ENCODE measurements around the gene TMCO4. TPM values are rescaled to one million over a fixed set of nuclear protein-coding genes. Genes with fewer than 3 reads are reported as not detected.
"Not testable (repeated sequence)": the region's sequence is repeated elsewhere in the genome, so short reads cannot be mapped to it uniquely, and the experiment has no call there.

Gene TMCO4
- total RNA-seq, 1 donor from 2014 or later: 0.31 TPM

DNA sequence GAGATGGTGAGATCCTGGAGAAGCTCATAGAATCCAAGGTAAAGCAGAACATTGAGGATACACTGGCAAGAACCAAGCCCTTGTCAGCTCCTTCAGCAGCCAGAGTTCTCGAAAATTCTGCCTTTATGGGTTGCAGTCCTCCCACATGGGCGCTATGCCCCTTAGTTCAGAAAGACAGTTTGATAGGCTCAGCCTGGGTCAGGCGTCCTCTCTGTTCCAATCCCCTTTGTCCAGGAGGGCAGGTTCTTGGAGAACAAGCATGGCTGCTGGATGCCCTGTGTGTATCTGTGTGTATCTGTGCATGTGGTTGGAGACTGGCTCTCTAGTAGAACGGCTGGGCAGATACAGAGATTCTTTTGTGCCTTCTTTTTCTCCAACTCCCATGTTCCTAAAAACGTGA, 163.7 kb downstream of the TMCO4 start:
- DNase-seq: no peak

DNA sequence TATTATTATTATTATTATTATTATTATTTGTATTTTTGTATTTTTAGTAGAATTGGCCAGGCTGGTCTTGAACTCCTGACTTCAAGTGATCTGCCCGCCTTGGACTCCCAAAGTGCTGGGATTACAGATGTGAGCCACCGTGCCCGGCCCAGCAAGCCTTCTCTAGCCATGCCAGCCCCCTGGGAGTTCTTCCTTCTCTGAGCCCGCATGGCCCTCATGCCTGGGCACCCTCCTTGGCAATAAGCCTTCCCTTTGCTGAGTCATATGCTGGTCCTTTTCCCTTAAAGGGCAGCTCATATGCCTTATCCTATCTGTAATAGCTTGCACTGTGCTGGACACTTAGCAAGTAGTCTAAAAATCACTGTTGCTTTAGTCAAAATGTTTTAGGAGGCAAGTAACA, 164.1 kb downstream of the TMCO4 start:
- DNase-seq: no peak

DNA sequence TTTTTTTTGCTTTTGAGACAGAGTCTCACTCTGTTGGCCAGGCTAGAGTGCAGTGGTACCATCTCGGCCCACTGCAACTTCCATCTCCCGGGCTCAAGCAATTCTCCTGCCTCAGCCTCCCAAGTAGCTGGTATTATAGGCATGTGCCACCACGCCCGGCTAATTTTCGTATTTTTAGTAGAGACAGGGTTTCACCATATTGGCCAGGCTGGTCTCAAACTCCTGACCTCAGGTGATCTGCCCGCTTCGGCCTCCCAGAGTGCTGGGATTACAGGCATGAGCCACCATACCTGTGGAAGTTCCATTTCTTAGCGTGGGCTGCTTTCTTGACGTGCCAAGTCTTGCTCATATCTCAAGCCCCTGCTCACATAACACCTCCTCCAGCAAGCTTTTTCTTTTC, 164.7 kb downstream of the TMCO4 start:
- DNase-seq: not testable (repeated sequence)

DNA sequence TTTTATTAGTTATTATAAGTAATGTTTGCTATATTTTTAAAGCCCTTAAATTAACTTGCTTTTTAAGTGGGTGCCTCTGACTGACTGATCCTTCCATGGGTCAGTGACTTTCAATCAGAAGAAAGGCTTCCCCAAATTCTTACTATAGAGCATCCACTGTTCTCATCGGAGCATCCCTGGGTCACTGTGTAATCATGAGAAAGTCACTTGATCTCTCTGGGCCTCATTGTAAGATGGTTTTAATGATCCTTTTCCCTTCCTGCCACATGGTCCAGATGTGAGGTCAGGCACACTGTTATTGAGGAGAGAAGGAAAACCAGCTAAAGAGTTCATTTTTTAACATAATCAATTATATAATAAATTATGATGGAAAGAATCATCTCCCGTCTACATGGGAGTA, 166.6 kb downstream of the TMCO4 start:
- DNase-seq: no peak

Other genes starting within 250 kb of the TMCO4 start
- gene NBL1, start 155.6 kb downstream of the TMCO4 start, total RNA-seq: 29.2 TPM
- 0.16 TPM for gene HTR6, start 135.0 kb downstream of the TMCO4 start, total RNA-seq
- gene RNF186, start 15.4 kb upstream of the TMCO4 start, total RNA-seq: not detected
- gene OTUD3, start 82.5 kb upstream of the TMCO4 start, total RNA-seq: 14.2 TPM
- not detected for gene PLA2G2E, start 123.7 kb upstream of the TMCO4 start, total RNA-seq
- not detected for gene PLA2G2A, start 179.7 kb upstream of the TMCO4 start, total RNA-seq